ENCODE data around the gene CEP112. TPM values are rescaled to one million over a fixed set of nuclear protein-coding genes. Genes with fewer than 3 reads are reported as not detected.

The CEP112 gene
- total and polyA plus RNA-seq, 2 of the 8 experiments (the other 6 are each of a cell fraction or from before 2014, with no cell fraction given) = 0.62 to 3.1 TPM

- H3K36me3 ChIP-seq (ENCODE audit: control insufficient read depth in 2 of 4, insufficient read depth in 4 of 4, low read length in 3 of 4) = no peaks in the 10 kb centered on the region
- H2AFZ ChIP-seq (ENCODE audit: low read length) = no peak overlapping the region
- WGBS, 2 experiments (ENCODE audit: extremely low coverage in 1 of 2, insufficient coverage in 1 of 2, insufficient read length in 1 of 2, insufficient replicate concordance in 2 of 2, low coverage in 1 of 2, low lambda C conversion rate in 2 of 2, missing lambda C conversion rate in 1 of 2) = 89% methylated on average over 3 of the region's 3 CpGs; no CpG with 5 or more reads in 1 of the 2 experiments
- CTCF ChIA-PET (ENCODE audit: partially characterized antibody) = no interaction called here
- H3K79me1 ChIP-seq (ENCODE audit: low read depth, low read length) = no peaks in the 10 kb centered on the region
- H4K8ac ChIP-seq (ENCODE audit: extremely low read depth, insufficient read depth, low read length) = no peak overlapping the region
- FAIRE-seq = no peak
- no peak overlapping the region for H3K4ac ChIP-seq (replicated peaks; ENCODE audit: insufficient read length, low read depth, low read length)
- H3K27ac ChIP-seq (ENCODE audit: low read depth, low read length) = no peak overlapping the region
- H3K4me1 ChIP-seq (replicated peaks in 1 of 4; ENCODE audit: control insufficient read depth in 3 of 4, insufficient read depth in 4 of 4, low read length in 3 of 4) = no peaks in the 10 kb centered on the region
- H4K91ac ChIP-seq (replicated peaks; ENCODE audit: insufficient read length, low read length) = no peak overlapping the region
- no peak overlapping the region for H2BK20ac ChIP-seq (ENCODE audit: low read length)
- H3K18ac ChIP-seq (ENCODE audit: extremely low read depth, low read length) = no peak overlapping the region
- H3K4me3 ChIP-seq (ENCODE audit: extremely low read depth in 1 of 4, insufficient read depth in 2 of 4, low read depth in 3 of 4, low read length in 4 of 4) = no peak overlapping the region
- no peak for DNase-seq (ENCODE audit: low read depth in 1 of 2, low spot score in 2 of 2)
- H4K5ac ChIP-seq (ENCODE audit: insufficient read length, low read depth, low read length) = no peak overlapping the region
- H2BK120ac ChIP-seq (replicated peaks; ENCODE audit: low read depth, low read length) = no peak overlapping the region
- no peaks in the 10 kb centered on the region for H4K20me1 ChIP-seq (replicated peaks in 1 of 2; ENCODE audit: control insufficient read depth in 1 of 2, insufficient read depth in 2 of 2, low read length in 2 of 2)
- H2AK5ac ChIP-seq (ENCODE audit: low read depth, low read length) = no peak overlapping the region
- POLR2A ChIA-PET (ENCODE audit: partially characterized antibody) = no interaction called here
- H3K79me2 ChIP-seq (ENCODE audit: control insufficient read depth in 1 of 2, insufficient read depth in 2 of 2, low read length in 2 of 2) = no peaks in the 10 kb centered on the region
- no peak overlapping the region for H2BK15ac ChIP-seq (ENCODE audit: low read length)
- no peak overlapping the region for H2BK5ac ChIP-seq (ENCODE audit: low read depth, low read length)
- no peak overlapping the region for H3K23ac ChIP-seq (ENCODE audit: insufficient read length)
- no peak overlapping the region for H3K14ac ChIP-seq (ENCODE audit: insufficient read length)
- H2BK12ac ChIP-seq (ENCODE audit: low read depth, low read length) = no peak overlapping the region
- H3K9me3 ChIP-seq (ENCODE audit: insufficient read depth in 2 of 2, low read depth in 1 of 2, low read length in 1 of 2) = no peaks in the 10 kb centered on the region
- H3K23me2 ChIP-seq (ENCODE audit: low read depth, low read length) = no peaks in the 10 kb centered on the region; the same call in 1 of the 2 replicates
- H3K9ac ChIP-seq (replicated peaks in 1 of 4; ENCODE audit: extremely low read depth in 1 of 4, low read depth in 3 of 4, low read length in 3 of 4) = no peak overlapping the region
- no peaks in the 10 kb centered on the region for H3K27me3 ChIP-seq (replicated peaks in 1 of 4; ENCODE audit: control insufficient read depth in 3 of 4, extremely low read depth in 1 of 4, insufficient read depth in 3 of 4, low read length in 3 of 4)
- H3K56ac ChIP-seq (replicated peaks; ENCODE audit: insufficient read length, low read depth, low read length) = no peak overlapping the region
- H3K4me2 ChIP-seq (ENCODE audit: insufficient read depth in 1 of 2, low read depth in 2 of 2, low read length in 2 of 2) = no peak overlapping the region
- TF ChIP-seq JUND (IDR thresholded peaks at IDR 0.05; ENCODE audit: low read length) (no peak), ZNF274 (IDR thresholded peaks at IDR 0.05; ENCODE audit: borderline replicate concordance, extremely low read depth, low read length) (no peak), CBX5 (IDR thresholded peaks at IDR 0.05; ENCODE audit: low read depth, low read length) (no peak), ATF2 (IDR thresholded peaks at IDR 0.05; ENCODE audit: low read length) (no peak), HDAC2 (IDR thresholded peaks at IDR 0.05; ENCODE audit: borderline replicate concordance in 1 of 2, low read depth in 2 of 2, low read length in 2 of 2) (no peak), KDM5A (IDR thresholded peaks at IDR 0.05; ENCODE audit: low read length) (no peak), TCF12 (IDR thresholded peaks at IDR 0.05; ENCODE audit: low read depth, low read length) (no peak), TAF1 (IDR thresholded peaks at IDR 0.05; ENCODE audit: low read depth, low read length) (no peak), FOSL1 (IDR thresholded peaks at IDR 0.05; ENCODE audit: insufficient read depth, low read depth, low read length) (no peak), KDM4A (IDR thresholded peaks at IDR 0.05; ENCODE audit: low read depth, low read length, severe bottlenecking) (no peak), HDAC6 (IDR thresholded peaks at IDR 0.05; ENCODE audit: low read depth, low read length) (no peak), CEBPB (IDR thresholded peaks at IDR 0.05; ENCODE audit: low read depth, low read length) (no peak), CREB1 (IDR thresholded peaks at IDR 0.05) (no peak)
These were observed 100.4 kb downstream of the CEP112 start for GRCh38 chr17:66091445-66092080.

Measured in H1 (cell line).